Measurements from ENCODE around the gene C1QL1.
A peak's percentile ranks its signal among the peaks of the same experiment; 100 is the strongest.

The C1QL1 gene

GRCh38 chr17:44928136-44928535, 40.0 kb downstream of the C1QL1 start:
- DNase-seq = no peak

DNA sequence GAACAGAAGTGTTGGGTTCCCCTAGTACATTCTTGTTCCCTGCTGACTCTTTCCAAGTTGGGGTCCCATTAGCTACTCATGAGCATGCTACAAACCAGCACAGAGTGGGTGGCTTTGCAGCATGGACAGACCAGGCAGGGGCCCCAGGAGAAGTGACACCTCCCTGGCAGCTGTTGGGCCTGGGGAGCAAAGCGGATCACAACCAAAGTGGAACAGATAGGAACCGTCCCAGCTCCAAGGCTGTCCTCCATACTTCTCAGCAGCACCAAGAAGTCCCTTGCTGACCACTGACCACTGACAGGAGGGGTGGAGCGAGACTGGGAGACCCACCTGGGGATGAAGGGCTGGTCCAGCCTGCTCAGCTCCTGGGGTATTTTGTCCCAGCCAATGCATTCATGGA, 40.4 kb downstream of the C1QL1 start:
- no peak for DNase-seq

GRCh38 chr17:44926821-44927525, 41.1 kb downstream of the C1QL1 start:
- DNase-seq = no peak

GRCh38 chr17:44925731-44926697, 42.1 kb downstream of the C1QL1 start:
- no peak for DNase-seq

DNA sequence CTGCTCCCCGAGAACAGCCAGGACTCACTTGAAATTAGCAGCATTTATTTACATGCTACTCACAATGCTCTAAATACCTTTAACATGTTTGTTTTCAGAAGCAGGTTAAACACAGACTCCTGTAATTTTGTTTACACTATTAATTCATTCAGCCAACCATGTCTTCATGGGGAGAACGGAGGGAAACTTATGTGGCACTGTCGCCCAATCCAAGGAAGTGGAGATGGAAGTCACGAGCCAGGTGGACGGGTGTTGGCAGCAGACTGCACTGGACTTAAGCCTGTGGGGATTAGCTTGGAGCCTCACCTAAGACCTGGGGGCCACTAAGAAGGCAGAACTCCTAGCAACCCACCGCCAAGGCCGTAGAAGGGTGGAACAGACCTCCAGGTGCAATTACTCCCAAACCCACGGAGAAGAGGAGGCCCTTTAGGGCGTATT, 44.0 kb downstream of the C1QL1 start:
- DNase-seq = no peak

GRCh38 chr17:44922746-44923470, 45.2 kb downstream of the C1QL1 start:
- no peak for DNase-seq

- DNase-seq = no peak
Measured at GRCh38 chr17:44922136-44922535, 46.0 kb downstream of the C1QL1 start.

- DNase-seq = no peak
Measured at GRCh38 chr17:44921122-44921882, 46.8 kb downstream of the C1QL1 start.

- DNase-seq = no peak
Measured at GRCh38 chr17:44920565-44920940, 47.5 kb downstream of the C1QL1 start.

GRCh38 chr17:44919885-44920564, 48.1 kb downstream of the C1QL1 start:
- DNase-seq = peak; percentile 65

DNA sequence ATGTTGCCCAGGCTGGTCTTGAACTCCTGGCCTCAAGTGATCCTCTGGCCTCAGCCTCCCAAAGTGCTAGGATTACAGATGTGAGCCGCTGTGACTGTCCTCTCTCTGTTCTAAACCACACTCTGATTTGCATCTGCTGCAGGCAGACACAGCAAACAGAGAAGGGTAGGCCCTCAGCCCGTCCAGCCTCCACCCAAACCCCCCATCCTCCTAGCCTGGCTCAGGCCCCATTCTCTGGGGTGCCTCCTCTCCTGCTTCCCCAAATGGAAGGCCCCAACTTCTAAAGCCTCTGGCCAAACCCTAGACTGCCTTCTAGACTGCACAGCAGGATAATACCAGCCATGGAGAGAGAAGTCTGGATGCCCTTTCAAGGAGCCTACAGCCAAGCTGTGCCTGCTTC, 48.7 kb downstream of the C1QL1 start:
- no peak for DNase-seq

DNA sequence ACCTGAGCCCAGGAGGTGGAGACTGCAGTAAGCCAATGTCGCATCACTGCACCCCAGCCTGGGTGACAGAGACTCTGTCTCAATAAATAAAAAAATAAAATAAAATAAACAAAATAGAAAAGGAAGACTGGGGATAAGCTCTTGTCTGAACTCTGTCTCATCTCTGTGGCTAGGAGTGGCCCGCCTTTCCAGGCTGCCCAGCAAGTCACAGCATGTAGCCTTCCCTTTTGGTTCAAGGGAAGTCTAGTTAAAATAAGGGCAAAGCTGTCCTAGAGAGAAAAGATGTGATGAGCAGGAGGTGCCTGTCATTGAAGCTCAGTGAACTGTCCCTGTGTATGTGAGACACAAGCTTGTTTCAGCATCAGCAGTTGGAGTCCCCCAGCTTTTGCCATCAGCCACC, 50.1 kb downstream of the C1QL1 start:
- DNase-seq = no peak

DNA sequence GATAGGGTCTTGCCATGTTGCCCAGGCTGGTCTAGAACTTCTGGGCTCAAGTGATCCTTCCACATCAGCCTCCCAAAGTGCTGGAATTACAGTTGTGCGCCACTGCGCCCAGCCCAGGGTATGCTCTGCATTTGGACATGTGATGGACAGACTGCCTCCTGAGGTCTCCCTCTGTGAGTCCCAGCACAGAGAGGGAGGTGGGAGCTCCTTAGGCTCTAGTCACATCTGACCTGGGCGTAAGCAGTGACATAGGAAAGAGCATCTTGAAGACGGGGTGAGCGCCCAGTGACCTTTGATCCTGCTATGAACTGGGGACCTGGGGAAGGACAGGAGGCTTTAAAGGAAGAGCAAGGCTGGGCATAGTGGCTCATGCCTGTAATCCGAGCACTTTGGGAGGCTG, 50.6 kb downstream of the C1QL1 start:
- no peak for DNase-seq

DNA sequence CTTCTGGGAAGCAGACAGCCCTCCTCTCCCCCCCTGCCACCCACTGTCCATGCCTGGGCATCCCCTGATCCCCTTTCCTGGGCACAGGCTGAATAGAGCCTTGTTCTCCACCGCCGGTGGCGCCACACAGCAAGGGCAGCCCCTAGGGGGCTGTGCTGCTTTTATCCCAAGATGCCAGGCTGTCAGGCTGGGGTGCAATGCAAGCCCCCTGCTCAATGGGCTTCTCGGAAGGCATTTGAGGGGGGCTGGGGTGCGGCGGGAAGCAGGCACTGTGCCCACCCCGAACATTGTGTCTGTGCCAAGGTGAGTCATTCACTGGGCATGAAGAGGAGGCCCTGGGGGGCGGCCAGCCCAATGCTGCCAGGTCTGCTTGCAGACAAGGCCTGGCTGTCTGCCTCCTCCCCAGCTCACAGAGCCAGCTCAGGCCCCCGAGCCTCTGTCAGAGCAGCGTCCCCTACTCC, 51.3 kb downstream of the C1QL1 start:
- no peak for DNase-seq

DNA sequence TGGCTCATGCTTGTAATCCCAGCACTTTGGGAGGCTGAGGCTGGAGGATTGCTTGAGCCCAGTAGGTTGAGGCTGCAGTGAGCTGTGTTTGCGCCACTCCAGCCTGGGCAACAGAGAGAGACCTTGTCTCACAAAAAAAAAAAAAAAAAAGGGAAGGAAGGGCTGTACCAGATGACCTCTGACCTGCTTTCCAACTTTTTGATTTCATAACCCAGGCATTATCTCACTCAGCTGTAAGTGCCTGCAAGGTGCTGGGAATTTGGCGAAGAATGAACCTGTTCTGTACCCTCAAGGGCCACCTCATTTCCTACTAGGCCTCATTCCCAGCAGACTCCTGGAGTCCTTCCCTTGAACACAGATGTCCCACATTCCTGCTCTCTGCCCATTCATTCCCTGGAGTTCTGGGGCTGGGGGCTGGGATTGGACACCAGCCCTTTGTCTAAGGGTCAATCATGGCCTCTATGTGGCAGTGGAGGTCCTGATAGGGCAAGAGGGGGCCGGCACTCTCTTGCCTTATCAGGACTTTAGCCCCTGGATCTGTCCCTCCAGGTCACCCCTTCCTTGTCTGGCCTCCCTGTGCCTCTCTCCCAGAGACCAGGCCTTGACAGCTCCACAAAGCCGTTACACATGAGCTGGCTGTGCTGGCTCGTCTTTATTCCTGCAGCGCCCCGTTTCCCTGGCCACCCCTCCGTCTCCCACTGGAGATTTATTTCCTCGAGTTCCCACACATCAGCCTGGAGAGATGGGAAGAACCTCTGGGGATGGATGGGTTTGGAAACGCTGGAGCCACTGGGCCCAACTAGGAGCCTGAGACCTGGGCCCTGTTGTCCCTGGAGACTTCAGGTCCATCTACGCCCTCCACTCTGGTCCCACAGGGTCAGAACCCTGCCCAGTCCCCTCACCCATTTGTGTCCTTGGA, 52.0 kb downstream of the C1QL1 start:
- no peak for DNase-seq

- DNase-seq = no peak
Measured at GRCh38 chr17:44915321-44915726, 52.8 kb downstream of the C1QL1 start, which contains the start of gene GFAP. Gene GFAP, minus strand, starts transcription at chr17:44915500. Its CDS starts 14 bp downstream, at chr17:44915486.

DNA sequence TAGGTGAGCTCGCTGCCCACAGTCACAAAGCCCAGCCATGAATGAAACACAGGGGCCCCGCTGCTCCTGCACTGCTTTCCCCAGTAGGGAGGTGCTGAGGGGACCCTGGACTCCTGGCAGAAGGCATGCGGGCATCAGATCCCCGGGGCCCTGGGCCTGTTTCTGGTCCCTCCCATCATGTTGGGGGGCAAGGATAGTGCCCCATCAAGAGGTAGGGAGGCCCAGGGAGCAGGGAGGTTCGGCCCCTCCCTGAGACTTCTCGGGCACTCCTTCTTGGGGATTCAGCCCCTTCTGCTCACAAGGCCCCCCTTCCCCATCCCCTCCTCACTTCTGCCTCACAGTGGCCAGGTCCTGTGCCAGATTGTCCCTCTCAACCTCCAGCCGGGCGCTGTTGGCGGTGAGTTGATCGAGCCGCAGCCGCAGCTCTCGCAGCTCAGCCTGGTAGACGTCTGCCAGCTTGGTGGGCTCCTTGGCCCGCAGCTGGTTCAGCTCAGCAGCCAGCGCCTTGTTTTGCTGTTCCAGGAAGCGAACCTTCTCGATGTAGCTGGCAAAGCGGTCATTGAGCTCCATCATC, 53.3 kb downstream of the C1QL1 start:
- DNase-seq = no peak

GRCh38 chr17:44914148-44914547, 54.0 kb downstream of the C1QL1 start:
- DNase-seq = no peak

GRCh38 chr17:44913676-44914075, 54.4 kb downstream of the C1QL1 start:
- no peak for DNase-seq

All from activated CD4-positive, alpha-beta T cell treated with anti-CD3 and anti-CD28 coated beads, Interleukin-2, amount 50 U/mL, for 16 hours (primary cell).